ENCODE measurements around the gene MBNL2.

The MBNL2 gene

DNA sequence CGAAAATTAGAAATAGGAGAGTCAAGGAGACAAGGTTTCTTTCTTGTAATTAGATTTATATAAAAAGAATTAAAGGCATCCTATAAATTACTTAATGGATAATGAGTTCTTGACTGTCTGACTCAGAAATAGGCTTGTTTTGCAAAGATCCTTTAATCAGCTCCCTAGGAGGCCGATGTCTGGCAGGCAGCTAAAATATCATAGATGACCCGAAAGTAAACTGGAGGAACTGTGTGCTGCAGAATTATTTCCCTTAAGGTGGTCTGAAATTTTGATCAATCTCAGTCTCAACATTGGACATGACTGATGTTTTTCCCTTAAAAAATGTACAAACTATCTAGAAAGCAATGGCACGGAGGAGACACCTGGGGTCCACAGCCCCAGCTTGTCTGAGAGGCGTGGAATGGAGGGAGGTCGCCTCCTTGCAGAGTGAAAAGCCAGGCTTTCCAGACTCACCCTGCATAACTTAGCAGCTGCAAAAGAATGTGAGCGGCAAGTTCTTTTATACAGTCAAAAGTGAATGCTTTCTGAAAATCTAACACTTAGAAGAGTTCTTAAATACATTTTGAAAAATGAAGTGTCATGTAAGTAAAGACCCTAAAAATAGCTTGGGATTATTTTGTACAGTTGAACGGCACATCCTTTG is 44.8 kb downstream of the MBNL2 start:
- no peak for TF ChIP-seq EGR1 (IDR thresholded peaks at IDR 0.05)
- TF ChIP-seq CEBPB (IDR thresholded peaks at IDR 0.05), result no peak
- TF ChIP-seq CREB1 (IDR thresholded peaks at IDR 0.05; ENCODE audit: low read depth), result no peak
- TF ChIP-seq EP300 (IDR thresholded peaks at IDR 0.05; ENCODE audit: borderline replicate concordance), result no peak
- no peak for TF ChIP-seq RAD21 (IDR thresholded peaks at IDR 0.05; ENCODE audit: low read depth)
- no peak for TF ChIP-seq NFIC (IDR thresholded peaks at IDR 0.05)
- TF ChIP-seq FOXM1 (IDR thresholded peaks at IDR 0.05; ENCODE audit: borderline replicate concordance, low read depth), result no peak
- TF ChIP-seq TAF1 (IDR thresholded peaks at IDR 0.05; ENCODE audit: low read depth), result no peak
- TF ChIP-seq, protein P1, sequence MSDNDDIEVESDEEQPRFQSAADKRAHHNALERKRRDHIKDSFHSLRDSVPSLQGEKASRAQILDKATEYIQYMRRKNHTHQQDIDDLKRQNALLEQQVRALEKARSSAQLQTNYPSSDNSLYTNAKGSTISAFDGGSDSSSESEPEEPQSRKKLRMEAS (IDR thresholded peaks at IDR 0.05), result no peak
- no peak for TF ChIP-seq ZBTB7A (IDR thresholded peaks at IDR 0.05; ENCODE audit: low read depth)
- no peak for TF ChIP-seq TCF12 (IDR thresholded peaks at IDR 0.05; ENCODE audit: low read depth)
- TF ChIP-seq, protein P2, sequence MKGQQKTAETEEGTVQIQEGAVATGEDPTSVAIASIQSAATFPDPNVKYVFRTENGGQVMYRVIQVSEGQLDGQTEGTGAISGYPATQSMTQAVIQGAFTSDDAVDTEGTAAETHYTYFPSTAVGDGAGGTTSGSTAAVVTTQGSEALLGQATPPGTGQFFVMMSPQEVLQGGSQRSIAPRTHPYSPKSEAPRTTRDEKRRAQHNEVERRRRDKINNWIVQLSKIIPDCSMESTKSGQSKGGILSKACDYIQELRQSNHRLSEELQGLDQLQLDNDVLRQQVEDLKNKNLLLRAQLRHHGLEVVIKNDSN (IDR thresholded peaks at IDR 0.05), result no peak
- TF ChIP-seq, protein P3, sequence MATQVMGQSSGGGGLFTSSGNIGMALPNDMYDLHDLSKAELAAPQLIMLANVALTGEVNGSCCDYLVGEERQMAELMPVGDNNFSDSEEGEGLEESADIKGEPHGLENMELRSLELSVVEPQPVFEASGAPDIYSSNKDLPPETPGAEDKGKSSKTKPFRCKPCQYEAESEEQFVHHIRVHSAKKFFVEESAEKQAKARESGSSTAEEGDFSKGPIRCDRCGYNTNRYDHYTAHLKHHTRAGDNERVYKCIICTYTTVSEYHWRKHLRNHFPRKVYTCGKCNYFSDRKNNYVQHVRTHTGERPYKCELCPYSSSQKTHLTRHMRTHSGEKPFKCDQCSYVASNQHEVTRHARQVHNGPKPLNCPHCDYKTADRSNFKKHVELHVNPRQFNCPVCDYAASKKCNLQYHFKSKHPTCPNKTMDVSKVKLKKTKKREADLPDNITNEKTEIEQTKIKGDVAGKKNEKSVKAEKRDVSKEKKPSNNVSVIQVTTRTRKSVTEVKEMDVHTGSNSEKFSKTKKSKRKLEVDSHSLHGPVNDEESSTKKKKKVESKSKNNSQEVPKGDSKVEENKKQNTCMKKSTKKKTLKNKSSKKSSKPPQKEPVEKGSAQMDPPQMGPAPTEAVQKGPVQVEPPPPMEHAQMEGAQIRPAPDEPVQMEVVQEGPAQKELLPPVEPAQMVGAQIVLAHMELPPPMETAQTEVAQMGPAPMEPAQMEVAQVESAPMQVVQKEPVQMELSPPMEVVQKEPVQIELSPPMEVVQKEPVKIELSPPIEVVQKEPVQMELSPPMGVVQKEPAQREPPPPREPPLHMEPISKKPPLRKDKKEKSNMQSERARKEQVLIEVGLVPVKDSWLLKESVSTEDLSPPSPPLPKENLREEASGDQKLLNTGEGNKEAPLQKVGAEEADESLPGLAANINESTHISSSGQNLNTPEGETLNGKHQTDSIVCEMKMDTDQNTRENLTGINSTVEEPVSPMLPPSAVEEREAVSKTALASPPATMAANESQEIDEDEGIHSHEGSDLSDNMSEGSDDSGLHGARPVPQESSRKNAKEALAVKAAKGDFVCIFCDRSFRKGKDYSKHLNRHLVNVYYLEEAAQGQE (IDR thresholded peaks at IDR 0.05; ENCODE audit: low read depth), result no peak
- TF ChIP-seq YY1 (IDR thresholded peaks at IDR 0.05; ENCODE audit: low read depth), result no peak
- no peak for TF ChIP-seq TEAD4 (IDR thresholded peaks at IDR 0.05)

- no peak for TF ChIP-seq CEBPB (IDR thresholded peaks at IDR 0.05)
- no peak for TF ChIP-seq TCF12 (IDR thresholded peaks at IDR 0.05; ENCODE audit: low read depth)
- TF ChIP-seq, protein P2 (IDR thresholded peaks at IDR 0.05), result no peak
- TF ChIP-seq FOXM1 (IDR thresholded peaks at IDR 0.05; ENCODE audit: borderline replicate concordance, low read depth), result no peak
- TF ChIP-seq TAF1 (IDR thresholded peaks at IDR 0.05; ENCODE audit: low read depth), result no peak
Measured at GRCh38 chr13:97267418-97268059, 45.4 kb downstream of the MBNL2 start.

GRCh38 chr13:97268772-97269171 is 46.6 kb downstream of the MBNL2 start:
- no peak for TF ChIP-seq TCF12 (IDR thresholded peaks at IDR 0.05; ENCODE audit: low read depth)
- no peak for TF ChIP-seq CEBPB (IDR thresholded peaks at IDR 0.05)
- TF ChIP-seq TAF1 (IDR thresholded peaks at IDR 0.05; ENCODE audit: low read depth), result no peak
- no peak for TF ChIP-seq YY1 (IDR thresholded peaks at IDR 0.05; ENCODE audit: low read depth)
- TF ChIP-seq, protein P3 (IDR thresholded peaks at IDR 0.05; ENCODE audit: low read depth), result no peak
- TF ChIP-seq, protein P1 (IDR thresholded peaks at IDR 0.05), result no peak
- TF ChIP-seq RAD21 (IDR thresholded peaks at IDR 0.05; ENCODE audit: low read depth), result no peak
- TF ChIP-seq, protein P2 (IDR thresholded peaks at IDR 0.05), result no peak

- TF ChIP-seq, protein P3 (IDR thresholded peaks at IDR 0.05; ENCODE audit: low read depth), result no peak
Measured at GRCh38 chr13:97269603-97270002, 47.5 kb downstream of the MBNL2 start.
